ENCODE results near the gene LRRC8D.
A peak's percentile ranks its signal among the peaks of the same experiment; 100 is the strongest.
"Not testable (repeated sequence)": the region's sequence is repeated elsewhere in the genome, so short reads cannot be mapped to it uniquely, and the experiment has no call there.

The LRRC8D gene

GRCh38 chr1:89965193-89965768 is 144.4 kb downstream of the LRRC8D start:
- no peak for DNase-seq

- no peak for DNase-seq
Measured at GRCh38 chr1:89966656-89967055, 145.8 kb downstream of the LRRC8D start.

GRCh38 chr1:89971600-89971999 is 150.8 kb downstream of the LRRC8D start:
- peak; percentile 71 for DNase-seq

GRCh38 chr1:89972024-89972423 is 151.2 kb downstream of the LRRC8D start:
- no peak for DNase-seq

GRCh38 chr1:89973471-89974127 is 152.8 kb downstream of the LRRC8D start:
- DNase-seq, result peak; percentile 30

- DNase-seq, result peak; percentile 75
Measured at GRCh38 chr1:89974256-89974655, 153.4 kb downstream of the LRRC8D start.

GRCh38 chr1:89974696-89975470 is 154.1 kb downstream of the LRRC8D start:
- DNase-seq, result no peak

GRCh38 chr1:89975540-89976125 is 154.8 kb downstream of the LRRC8D start:
- no peak for DNase-seq

GRCh38 chr1:89978755-89979154 is 157.9 kb downstream of the LRRC8D start:
- no peak for DNase-seq

- DNase-seq, result no peak
Measured at GRCh38 chr1:89980605-89981004, 159.8 kb downstream of the LRRC8D start.

- DNase-seq, result not testable (repeated sequence)
Measured at GRCh38 chr1:89982846-89983245, 162.0 kb downstream of the LRRC8D start.

GRCh38 chr1:89984564-89985116 is 163.8 kb downstream of the LRRC8D start:
- DNase-seq, result not testable (repeated sequence)

- DNase-seq, result no peak
Measured at GRCh38 chr1:89986020-89986419, 165.2 kb downstream of the LRRC8D start.

Measured in islet precursor cell (in vitro differentiated cells).